IMR-90 (cell line): ENCODE measurements around the gene ZNF318. TPM values are rescaled to one million over a fixed set of nuclear protein-coding genes. Genes with fewer than 3 reads are reported as not detected.

Experiments used
- ATAC-seq: fragments of 200-7000 bp; cut with Tn5 transposase; 2 replicates; pipeline ENCODE4 v1.9.1; 2020; ENCODE audit warnings: low read depth, mild to moderate bottlenecking, moderate library complexity
- BruUV-seq: library from RNA; stranded (reverse); fragments of 400-500 nt; replicated peaks from 2 replicates; lab custom pipeline; 2021; lab: Mats Ljungman, UMichigan
- CTCF ChIA-PET: fragments of 300-600 bp; formaldehyde crosslinking; extraction: SDS; loops from one replicate; lab custom pipeline; 2021; ENCODE audit warnings: antibody characterized with exemption; lab: Yijun Ruan, JAX
- POLR2A ChIA-PET: fragments of 300-600 bp; sonication (Branson Sonifier 250); formaldehyde crosslinking; loops from one replicate; lab custom pipeline; 2022; ENCODE audit warnings: antibody characterized with exemption; ENCODE audit not compliant: unreplicated experiment; lab: Charles Lee
- DNase-seq: peaks from one replicate; pipeline ENCODE4 v3.0.0; 2013
- H2AFZ ChIP-seq: replicated peaks from 2 replicates; pipeline ENCODE3; 2013; ENCODE audit warnings: low read length, mild to moderate bottlenecking; ENCODE audit not compliant: poor library complexity
- H2AK5ac ChIP-seq: 2 replicates; pipeline ENCODE4 v1.6.1; 2013; ENCODE audit warnings: low read depth, low read length, inconsistent platforms
- H2AK9ac ChIP-seq: replicated peaks from 2 replicates; pipeline ENCODE3; 2013; ENCODE audit warnings: mild to moderate bottlenecking, low read depth, low read length, moderate library complexity; ENCODE audit not compliant: poor library complexity
- H2BK120ac ChIP-seq: 2 replicates; pipeline ENCODE4 v1.6.1; 2013; ENCODE audit warnings: low read depth, low read length, inconsistent platforms
- H2BK15ac ChIP-seq: 3 replicates; pipeline ENCODE4 v1.6.1; 2013; ENCODE audit warnings: low read depth, low read length, inconsistent platforms
- H2BK20ac ChIP-seq: 2 replicates; pipeline ENCODE4 v1.6.1; 2013; ENCODE audit warnings: low read depth, mild to moderate bottlenecking, inconsistent platforms, low read length, moderate library complexity
- H2BK5ac ChIP-seq: 2 replicates; pipeline ENCODE4 v1.6.1; 2013; ENCODE audit warnings: mild to moderate bottlenecking, low read depth, low read length, inconsistent platforms; ENCODE audit not compliant: poor library complexity, severe bottlenecking
- H3K14ac ChIP-seq: replicated peaks from 2 replicates; pipeline ENCODE4 v1.6.1; 2013; ENCODE audit warnings: low read depth, low read length, inconsistent platforms
- H3K18ac ChIP-seq: 2 replicates; pipeline ENCODE4 v1.6.1; 2013; ENCODE audit warnings: low read depth, low read length, control low read depth
- H3K23ac ChIP-seq: 2 replicates; pipeline ENCODE4 v1.6.1; 2013; ENCODE audit warnings: low read depth, low read length, inconsistent platforms
- H3K27ac ChIP-seq: 2 replicates; pipeline ENCODE4 v1.5.1; 2013; ENCODE audit warnings: mild to moderate bottlenecking, control low read depth, low read length; ENCODE audit not compliant: insufficient read depth
- H3K27me3 ChIP-seq: 2 replicates; pipeline ENCODE4 v1.6.1; 2013; ENCODE audit warnings: low read length; ENCODE audit not compliant: control insufficient read depth, insufficient read depth
- H3K36me3 ChIP-seq: 2 replicates; pipeline ENCODE4 v1.6.1; 2013; ENCODE audit warnings: low read length, mixed read lengths; ENCODE audit not compliant: control insufficient read depth, insufficient read depth
- H3K4ac ChIP-seq: 2 replicates; pipeline ENCODE4 v1.6.1; 2013; ENCODE audit warnings: low read depth, low read length, inconsistent platforms
- H3K4me1 ChIP-seq: 2 replicates; pipeline ENCODE4 v1.6.1; 2013; ENCODE audit warnings: low read length, mixed read lengths; ENCODE audit not compliant: control insufficient read depth, insufficient read depth
- H3K4me2 ChIP-seq: 2 replicates; pipeline ENCODE4 v1.6.1; 2013; ENCODE audit warnings: low read depth, mild to moderate bottlenecking, control low read depth, low read length, moderate library complexity
- H3K4me3 ChIP-seq: 2 replicates; pipeline ENCODE4 v1.5.1; 2013; ENCODE audit warnings: low read depth, mild to moderate bottlenecking, control low read depth, low read length, moderate library complexity; ENCODE audit not compliant: insufficient read depth
- H3K56ac ChIP-seq: 2 replicates; pipeline ENCODE4 v1.6.1; 2013; ENCODE audit warnings: low read length, inconsistent platforms; ENCODE audit not compliant: insufficient read depth; ENCODE audit errors: extremely low read depth
- H3K79me1 ChIP-seq, 2 experiments: 2 replicates each; pipeline ENCODE4 v1.6.1; 2013; ENCODE audit warnings: low read length in 2 of 2, inconsistent platforms in 1 of 2, low read depth in 1 of 2
- H3K9ac ChIP-seq: 2 replicates; pipeline ENCODE4 v1.6.1; 2013; ENCODE audit warnings: low read depth, low read length, control low read depth
- H3K9me1 ChIP-seq: 2 replicates; pipeline ENCODE4 v1.6.1; 2013; ENCODE audit warnings: low read length, inconsistent platforms; ENCODE audit not compliant: insufficient read depth
- H3K9me3 ChIP-seq: 2 replicates; pipeline ENCODE4 v1.6.1; 2013; ENCODE audit warnings: low read length; ENCODE audit not compliant: control insufficient read depth, insufficient read depth
- H4K20me1 ChIP-seq: 2 replicates; pipeline ENCODE4 v1.6.1; 2013; ENCODE audit warnings: low read length, inconsistent platforms; ENCODE audit not compliant: insufficient read depth
- H4K5ac ChIP-seq: 2 replicates; pipeline ENCODE4 v1.6.1; 2013; ENCODE audit warnings: mild to moderate bottlenecking, low read depth, low read length, control low read depth
- H4K8ac ChIP-seq, 2 experiments: 2 replicates each; pipeline ENCODE4 v1.6.1; 2013; ENCODE audit warnings: low read depth in 2 of 2, low read length in 2 of 2, control low read depth in 1 of 2, inconsistent platforms in 1 of 2
- H4K91ac ChIP-seq: 2 replicates; pipeline ENCODE4 v1.6.1; 2013; ENCODE audit warnings: low read depth, low read length, inconsistent platforms; ENCODE audit not compliant: insufficient read depth
- BHLHE40 ChIP-seq: fragments of 150-350 bp; IDR thresholded peaks from 2 replicates; pipeline ENCODE4 v1.6.1; 2016; ENCODE audit warnings: mild to moderate bottlenecking, low read depth, low read length
- CEBPB ChIP-seq: IDR thresholded peaks from 2 replicates; pipeline ENCODE4 v1.6.1; 2012; ENCODE audit warnings: low read depth, low read length, improper control_type of control experiment
- CHD1 ChIP-seq: IDR thresholded peaks from 2 replicates; pipeline ENCODE4 v1.6.1; 2012; ENCODE audit warnings: low read depth, low read length, improper control_type of control experiment
- CTCF ChIP-seq: conservative IDR thresholded peaks from 2 replicates; pipeline ENCODE4 v1.5.1; 2012; ENCODE audit warnings: mild to moderate bottlenecking, low read depth, low read length, improper control_type of control experiment
- ELK1 ChIP-seq: fragments of 150-350 bp; IDR thresholded peaks from 2 replicates; pipeline ENCODE4 v1.6.1; 2016; ENCODE audit warnings: low read depth, mild to moderate bottlenecking, low read length, moderate library complexity, borderline replicate concordance
- FOS ChIP-seq: fragments of 150-350 bp; IDR thresholded peaks from 2 replicates; pipeline ENCODE4 v1.6.1; 2016; ENCODE audit warnings: low read depth, low read length
- MAFK ChIP-seq: IDR thresholded peaks from 2 replicates; pipeline ENCODE4 v1.6.1; 2012; ENCODE audit warnings: low read depth, low read length, improper control_type of control experiment
- MAZ ChIP-seq: IDR thresholded peaks from 2 replicates; pipeline ENCODE4 v1.6.1; 2012; ENCODE audit warnings: low read depth, mild to moderate bottlenecking, low read length, improper control_type of control experiment, moderate library complexity, borderline replicate concordance
- MXI1 ChIP-seq: IDR thresholded peaks from 2 replicates; pipeline ENCODE4 v1.6.1; 2012; ENCODE audit warnings: low read depth, mild to moderate bottlenecking, low read length, moderate library complexity, borderline replicate concordance
- NFE2L2 ChIP-seq: fragments of 150-350 bp; IDR thresholded peaks from 2 replicates; pipeline ENCODE4 v1.6.1; 2016; ENCODE audit warnings: low read depth, mild to moderate bottlenecking, low read length
- POLR2A ChIP-seq: IDR thresholded peaks from 2 replicates; pipeline ENCODE4 v1.6.1; 2012; ENCODE audit warnings: mild to moderate bottlenecking, low read depth, low read length
- RAD21 ChIP-seq: IDR thresholded peaks from 2 replicates; pipeline ENCODE4 v1.6.1; 2012; ENCODE audit warnings: low read length, improper control_type of control experiment
- RCOR1 ChIP-seq: IDR thresholded peaks from 2 replicates; pipeline ENCODE4 v1.6.1; 2012; ENCODE audit warnings: mild to moderate bottlenecking, low read length, improper control_type of control experiment; ENCODE audit not compliant: insufficient replicate concordance
- RFX5 ChIP-seq: IDR thresholded peaks from 2 replicates; pipeline ENCODE4 v1.8.0; 2012; ENCODE audit warnings: low read depth, mild to moderate bottlenecking, low read length, moderate library complexity
- SMC3 ChIP-seq: fragments of 150-350 bp; IDR thresholded peaks from 2 replicates; pipeline ENCODE4 v1.6.1; 2016; ENCODE audit warnings: low read depth, mild to moderate bottlenecking, antibody characterized with exemption, low read length, moderate library complexity
- USF2 ChIP-seq: fragments of 150-350 bp; IDR thresholded peaks from 2 replicates; pipeline ENCODE4 v1.6.1; 2017; ENCODE audit warnings: mild to moderate bottlenecking, antibody characterized with exemption, low read length, low read depth
- WGBS, 2 experiments: methylation state at CpG; one replicate each; pipeline versions ENCODE4 v1.1.5 to v1.1.7; 2013; ENCODE audit warnings: missing lambda C conversion rate in 2 of 2; ENCODE audit not compliant: insufficient read length in 1 of 2; ENCODE audit errors: extremely low coverage in 2 of 2; 5-methylcytosine and 5-hydroxymethylcytosine counted together
- dilution Hi-C: fragments of 300-500 bp; cut with HindIII; formaldehyde crosslinking; loops from one replicate; pipeline ENCODE4 v1.14.3; 2018; ENCODE audit warnings: low sequenced_read_pairs; ENCODE audit not compliant: unreplicated experiment
- in situ Hi-C: fragments of 300-500 bp; cut with MboI; formaldehyde crosslinking; loops from 3 replicates; pipeline ENCODE4 v1.14.3; 2019; ENCODE audit warnings: low sequenced_read_pairs, inconsistent platforms, mixed read lengths
- intact Hi-C: fragments of 100-400 bp; cut with micrococcal nuclease; formaldehyde crosslinking; loops from 2 replicates; pipeline ENCODE4 v1.10.0; 2022
- polyA plus RNA-seq, 3 experiments: library from polyadenylated mRNA; depleted of rRNA; stranded (reverse); fragments of >200 nt; gene quantifications; 2 replicates each; pipeline ENCODE4 v1.2.3, GENCODE V29; 2012; ENCODE audit warnings: low replicate concordance in 1 of 3
- total RNA-seq: library from RNA; depleted of rRNA; stranded (reverse); fragments of >200 nt; gene quantifications from 2 replicates; pipeline ENCODE4 v1.2.3, GENCODE V29; 2012

Gene ZNF318
- total and polyA plus RNA-seq, 2 of the 4 experiments (the other 2 are of a cell fraction), result 5.7 to 6.6 TPM

GRCh38 chr6:43375693-43376092 lies 6.2 kb upstream of the ZNF318 start:
- Histone ChIP-seq H2BK120ac (no peak overlapping the region), H3K9ac (no peak overlapping the region), H2AFZ (no peak overlapping the region), H4K8ac (no peak overlapping the region), H2BK15ac (no peak overlapping the region), H3K4me2 (no peak overlapping the region), H3K4me3 (no peak overlapping the region), H3K4ac (no peak overlapping the region), H3K9me3 (no peaks in the 10 kb centered on the region), H3K27ac (no peak overlapping the region), H4K91ac (no peak overlapping the region), H3K23ac (no peak overlapping the region), H2BK5ac (no peak overlapping the region), H3K36me3 (no peaks in the 10 kb centered on the region), H3K9me1 (no peaks in the 10 kb centered on the region), H3K27me3 (peaks cover 12% of the 10 kb centered on the region), H4K5ac (no peak overlapping the region), H3K14ac (no peak overlapping the region), H2AK5ac (no peak overlapping the region), H3K56ac (no peak overlapping the region), H3K4me1 (no peaks in the 10 kb centered on the region), H3K18ac (no peak overlapping the region), H2BK20ac (no peak overlapping the region), H3K79me1 (no peaks in the 10 kb centered on the region), H2AK9ac (no peak overlapping the region), H4K20me1 (no peaks in the 10 kb centered on the region)
- ATAC-seq (no peak), DNase-seq (no peak)
- BruUV-seq, result no TSS peak
- ChIA-PET CTCF (interaction anchor here (0.7 to 0.8 kb wide), 2 partner anchors 11 to 18 kb away, joined by 3 read pairs; no protein-coding TSS in a partner anchor), POLR2A (no interaction called here)
- no CpG with 5 or more reads among the region's 4 CpGs for WGBS, 2 experiments
- in situ Hi-C loops (no loop called here), dilution Hi-C loops (no loop called here), intact Hi-C loops (no loop called here)
- TF ChIP-seq RCOR1 (no peak), RAD21 (no peak), RFX5 (no peak), CEBPB (no peak), MAZ (no peak), FOS (no peak), USF2 (no peak), POLR2A (no peak), SMC3 (no peak), NFE2L2 (no peak), CHD1 (no peak), BHLHE40 (no peak), ELK1 (no peak), MXI1 (no peak), MAFK (no peak), CTCF (no peak)
